Keratinocyte (primary cell): Measurements from ENCODE around the gene NADSYN1. TPM values are rescaled to one million over a fixed set of nuclear protein-coding genes. Genes with fewer than 3 reads are reported as not detected.

ENCODE experiments used
- DNase-seq: peaks from one replicate; pipeline ENCODE4 v3.0.0-alpha.2; 2011; ENCODE audit warnings: low read depth, missing footprints, low spot score
- FAIRE-seq: peaks from 2 replicates; lab custom pipeline; 2011; peaks lifted over from hg19 to GRCh38; lab: Jason Lieb, UNC
- H2AFZ ChIP-seq: 2 replicates; pipeline ENCODE4 v1.6.0; 2012; ENCODE audit warnings: low read length, control low read depth, inconsistent platforms; ENCODE audit not compliant: control insufficient read depth
- H3K27ac ChIP-seq: 2 replicates; pipeline ENCODE4 v1.5.1; 2011; ENCODE audit warnings: low read length; ENCODE audit not compliant: control insufficient read depth, insufficient read depth
- H3K27me3 ChIP-seq: 3 replicates; pipeline ENCODE4 v1.6.0; 2011; ENCODE audit warnings: low read length; ENCODE audit not compliant: control insufficient read depth, insufficient read depth; ENCODE audit errors: extremely low read depth
- H3K36me3 ChIP-seq, 2 experiments: 2 replicates in 1 of 2; 3 replicates in 1 of 2; pipeline ENCODE4 v1.5.1; 2011; ENCODE audit warnings: low read length in 2 of 2, mild to moderate bottlenecking in 1 of 2; ENCODE audit not compliant: control insufficient read depth in 2 of 2, insufficient read depth in 2 of 2; ENCODE audit errors: extremely low read depth in 1 of 2
- H3K4me1 ChIP-seq: 3 replicates; pipeline ENCODE4 v1.5.1; 2011; ENCODE audit warnings: low read length; ENCODE audit not compliant: control insufficient read depth, insufficient read depth; ENCODE audit errors: extremely low read depth
- H3K4me2 ChIP-seq: 3 replicates; pipeline ENCODE4 v1.6.0; 2011; ENCODE audit warnings: low read depth, low read length; ENCODE audit not compliant: control insufficient read depth, insufficient read depth; ENCODE audit errors: extremely low read depth
- H3K4me3 ChIP-seq, 3 experiments: fragments of 200-600 bp in 1 of 3; sonication (generic) in 1 of 3; 2 replicates in 2 of 3; 3 replicates in 1 of 3; pipeline ENCODE4 v1.5.1; 2011 to 2016; ENCODE audit warnings: low read length in 3 of 3, mild to moderate bottlenecking in 3 of 3, control low read depth in 2 of 3, inconsistent platforms in 1 of 3, low read depth in 1 of 3, mixed read lengths in 1 of 3, mixed run types in 1 of 3, moderate library complexity in 1 of 3; ENCODE audit not compliant: control insufficient read depth in 2 of 3, insufficient read depth in 2 of 3; ENCODE audit errors: extremely low read depth in 1 of 3
- H3K79me2 ChIP-seq: 2 replicates; pipeline ENCODE4 v1.6.0; 2012; ENCODE audit warnings: low read length; ENCODE audit not compliant: control insufficient read depth, insufficient read depth
- H3K9ac ChIP-seq: 3 replicates; pipeline ENCODE4 v1.6.0; 2011; ENCODE audit warnings: low read length; ENCODE audit not compliant: control insufficient read depth, insufficient read depth; ENCODE audit errors: extremely low read depth
- H3K9me1 ChIP-seq: 3 replicates; pipeline ENCODE4 v1.6.0; 2011; ENCODE audit warnings: low read length; ENCODE audit not compliant: control insufficient read depth, insufficient read depth; ENCODE audit errors: extremely low read depth
- H3K9me3 ChIP-seq: 2 replicates; pipeline ENCODE4 v1.5.1; 2012; ENCODE audit warnings: low read depth, low read length; ENCODE audit not compliant: control insufficient read depth
- H4K20me1 ChIP-seq: 3 replicates; pipeline ENCODE4 v1.6.0; 2011; ENCODE audit warnings: low read length; ENCODE audit not compliant: control insufficient read depth, insufficient read depth; ENCODE audit errors: extremely low read depth
- EZH2 ChIP-seq: IDR thresholded peaks from one replicate; pipeline ENCODE4 v1.6.1; 2012; ENCODE audit warnings: inconsistent platforms, mild to moderate bottlenecking, low read length, moderate library complexity
- dilution Hi-C: fragments of 300-500 bp; cut with MboI; formaldehyde crosslinking; loops from one replicate; pipeline ENCODE4 v1.7.0; 2020; ENCODE audit warnings: low sequenced_read_pairs; ENCODE audit not compliant: extremely low pct_ligation_motif_present
- polyA plus RNA-seq, 5 experiments: library from polyadenylated mRNA; depleted of rRNA in 3 of 5; stranded (reverse) in 3 of 5; stranded (forward) in 1 of 5; unstranded in 1 of 5; fragments of >200 nt; gene quantifications; 1 replicate in 1 of 5; 2 replicates in 3 of 5; 3 replicates in 1 of 5; pipeline versions ENCODE4 v1.2.1 to v1.2.3, GENCODE V29; 2011 to 2012; ENCODE audit warnings: missing spikeins in 2 of 5, low read depth in 1 of 5, low replicate concordance in 1 of 5
- TF ChIP-seq, protein P1 (sequence below), 3 experiments: IDR thresholded peaks in 1 of 3; conservative IDR thresholded peaks in 1 of 3; optimal IDR thresholded peaks in 1 of 3; 2 replicates in 2 of 3; 3 replicates in 1 of 3; pipeline versions ENCODE3 to v1.5.1; 2011; ENCODE audit warnings: low read length in 3 of 3, mild to moderate bottlenecking in 3 of 3, moderate library complexity in 2 of 3, control low read depth in 1 of 3, inconsistent platforms in 1 of 3; ENCODE audit not compliant: insufficient read depth in 2 of 3; ENCODE audit errors: extremely low read depth in 1 of 3

NADSYN1 gene
- polyA plus RNA-seq, 1 donor (not counting 4 experiments of a cell fraction or from before 2014, with no cell fraction given), result 51.5 TPM

DNA sequence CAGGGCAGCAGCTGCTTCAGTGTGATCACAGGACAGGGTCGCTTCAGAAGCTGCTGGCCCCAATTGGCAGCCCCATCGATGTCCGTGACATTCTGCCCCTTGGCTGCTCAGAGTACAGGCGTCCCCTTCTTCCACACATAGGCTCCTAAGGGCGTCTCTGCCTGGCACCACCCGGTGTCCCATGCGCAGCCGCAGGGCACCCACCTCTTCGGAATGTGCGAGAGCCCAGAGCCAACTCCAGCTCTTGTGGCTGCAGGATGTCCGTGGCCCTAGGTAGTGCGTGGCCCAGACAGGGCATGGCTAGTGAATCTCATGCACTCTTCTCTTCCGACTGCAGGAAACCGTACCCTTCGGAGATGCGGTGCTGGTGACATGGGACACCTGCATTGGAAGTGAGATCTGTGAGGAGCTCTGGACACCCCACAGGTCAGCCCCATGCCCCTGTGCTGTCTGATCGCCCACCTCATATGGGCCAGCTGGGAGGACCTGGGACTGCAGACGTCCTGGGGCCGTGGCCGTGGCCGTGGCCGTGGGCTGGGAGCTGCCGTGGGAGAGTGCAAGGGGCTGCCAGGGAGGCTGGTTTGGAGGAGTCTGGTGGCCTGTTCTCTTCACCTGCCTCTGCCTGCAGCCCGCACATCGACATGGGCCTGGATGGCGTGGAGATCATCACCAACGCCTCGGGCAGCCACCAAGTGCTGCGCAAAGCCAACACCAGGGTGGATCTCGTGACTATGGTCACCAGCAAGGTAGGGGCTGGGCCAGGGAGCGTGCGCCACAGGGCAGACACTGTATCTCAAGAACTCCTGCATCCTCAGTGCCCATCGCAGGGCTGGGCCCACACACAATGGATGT lies 20.2 kb downstream of the NADSYN1 start:
- no peak for DNase-seq
- H3K27me3 ChIP-seq, result no peaks in the 10 kb centered on the region
- no peaks in the 10 kb centered on the region for H4K20me1 ChIP-seq
- dilution Hi-C loops, result no loop called here
- H3K79me2 ChIP-seq, result no peaks in the 10 kb centered on the region
- no peak overlapping the region for H3K4me3 ChIP-seq
- H2AFZ ChIP-seq, result no peak overlapping the region
- no peak overlapping the region for H3K27ac ChIP-seq
- H3K36me3 ChIP-seq, result peaks cover 17 to 29% of the 10 kb centered on the region in 2 experiments
- H3K9me3 ChIP-seq, result no peaks in the 10 kb centered on the region
- no peaks in the 10 kb centered on the region for H3K9me1 ChIP-seq
- H3K9ac ChIP-seq, result no peak overlapping the region
- H3K4me2 ChIP-seq, result no peak overlapping the region
- no peak for FAIRE-seq
- no peaks in the 10 kb centered on the region for H3K4me1 ChIP-seq
- TF ChIP-seq EZH2, result no peak
- TF ChIP-seq, protein P1, sequence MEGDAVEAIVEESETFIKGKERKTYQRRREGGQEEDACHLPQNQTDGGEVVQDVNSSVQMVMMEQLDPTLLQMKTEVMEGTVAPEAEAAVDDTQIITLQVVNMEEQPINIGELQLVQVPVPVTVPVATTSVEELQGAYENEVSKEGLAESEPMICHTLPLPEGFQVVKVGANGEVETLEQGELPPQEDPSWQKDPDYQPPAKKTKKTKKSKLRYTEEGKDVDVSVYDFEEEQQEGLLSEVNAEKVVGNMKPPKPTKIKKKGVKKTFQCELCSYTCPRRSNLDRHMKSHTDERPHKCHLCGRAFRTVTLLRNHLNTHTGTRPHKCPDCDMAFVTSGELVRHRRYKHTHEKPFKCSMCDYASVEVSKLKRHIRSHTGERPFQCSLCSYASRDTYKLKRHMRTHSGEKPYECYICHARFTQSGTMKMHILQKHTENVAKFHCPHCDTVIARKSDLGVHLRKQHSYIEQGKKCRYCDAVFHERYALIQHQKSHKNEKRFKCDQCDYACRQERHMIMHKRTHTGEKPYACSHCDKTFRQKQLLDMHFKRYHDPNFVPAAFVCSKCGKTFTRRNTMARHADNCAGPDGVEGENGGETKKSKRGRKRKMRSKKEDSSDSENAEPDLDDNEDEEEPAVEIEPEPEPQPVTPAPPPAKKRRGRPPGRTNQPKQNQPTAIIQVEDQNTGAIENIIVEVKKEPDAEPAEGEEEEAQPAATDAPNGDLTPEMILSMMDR (optimal IDR thresholded peaks at IDR 0.05 in 1 of 3, IDR thresholded peaks at IDR 0.05 in 1 of 3, conservative IDR thresholded peaks at IDR 0.05 in 1 of 3; ENCODE audit: extremely low read depth in 1 of 3, insufficient read depth in 2 of 3, low read length in 3 of 3), result no peak

DNA sequence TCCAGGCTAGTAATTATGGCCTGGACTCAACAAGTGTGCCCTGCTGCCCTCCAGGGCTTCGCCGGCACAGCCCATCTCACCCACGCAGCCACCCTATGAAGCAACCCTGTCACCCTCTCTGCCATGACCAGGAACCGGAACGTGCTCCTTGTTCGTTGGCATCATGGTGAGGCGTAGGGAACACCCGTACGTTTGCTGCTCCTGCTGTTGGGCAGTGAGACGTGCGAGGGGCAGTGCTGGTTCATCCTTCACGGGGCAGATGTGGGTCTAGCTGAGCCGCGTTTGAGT lies 20.7 kb downstream of the NADSYN1 start:
- dilution Hi-C loops, result no loop called here
- H3K9ac ChIP-seq, result no peak overlapping the region
- no peaks in the 10 kb centered on the region for H3K9me3 ChIP-seq
- no peak overlapping the region for H3K4me2 ChIP-seq
- no peak for DNase-seq
- H3K9me1 ChIP-seq, result no peaks in the 10 kb centered on the region
- H3K36me3 ChIP-seq, result peaks cover 17 to 32% of the 10 kb centered on the region in 2 experiments
- no peaks in the 10 kb centered on the region for H3K4me1 ChIP-seq
- FAIRE-seq, result no peak
- no peaks in the 10 kb centered on the region for H3K27me3 ChIP-seq
- no peak overlapping the region for H2AFZ ChIP-seq
- H3K79me2 ChIP-seq, result no peaks in the 10 kb centered on the region
- no peak overlapping the region for H3K27ac ChIP-seq
- H4K20me1 ChIP-seq, result no peaks in the 10 kb centered on the region
- H3K4me3 ChIP-seq, result no peak overlapping the region
- TF ChIP-seq, protein P1 (optimal IDR thresholded peaks at IDR 0.05 in 1 of 3, IDR thresholded peaks at IDR 0.05 in 1 of 3, conservative IDR thresholded peaks at IDR 0.05 in 1 of 3; ENCODE audit: extremely low read depth in 1 of 3, insufficient read depth in 2 of 3, low read length in 3 of 3), result no peak
- no peak for TF ChIP-seq EZH2
